ENCODE results near the gene TCF7L2.
A peak's percentile ranks its signal among the peaks of the same experiment; 100 is the strongest.
"Not testable (repeated sequence)": the region's sequence is repeated elsewhere in the genome, so short reads cannot be mapped to it uniquely, and the experiment has no call there.

The TCF7L2 gene

GRCh38 chr10:113099431-113100183, 149.6 kb downstream of the TCF7L2 start:
- no peak for DNase-seq

- no peak for DNase-seq
Measured at GRCh38 chr10:113100281-113100680, 150.2 kb downstream of the TCF7L2 start.

- no peak for DNase-seq
Measured at GRCh38 chr10:113103131-113103840, 153.2 kb downstream of the TCF7L2 start.

GRCh38 chr10:113104047-113104446, 154.0 kb downstream of the TCF7L2 start:
- no peak for DNase-seq

GRCh38 chr10:113108194-113108835, 158.3 kb downstream of the TCF7L2 start:
- DNase-seq: no peak

- no peak for DNase-seq
Measured at GRCh38 chr10:113108948-113109347, 158.9 kb downstream of the TCF7L2 start.

GRCh38 chr10:113109482-113109881, 159.4 kb downstream of the TCF7L2 start:
- DNase-seq: not testable (repeated sequence)

- DNase-seq: no peak
Measured at GRCh38 chr10:113111260-113111659, 161.2 kb downstream of the TCF7L2 start.

- DNase-seq: no peak
Measured at GRCh38 chr10:113111900-113112853, 162.1 kb downstream of the TCF7L2 start.

GRCh38 chr10:113113241-113113640, 163.2 kb downstream of the TCF7L2 start:
- DNase-seq: no peak

GRCh38 chr10:113113918-113114317, 163.9 kb downstream of the TCF7L2 start:
- no peak for DNase-seq

GRCh38 chr10:113115556-113115955, 165.5 kb downstream of the TCF7L2 start:
- DNase-seq: no peak

GRCh38 chr10:113118882-113119281, 168.8 kb downstream of the TCF7L2 start:
- no peak for DNase-seq

GRCh38 chr10:113119801-113120200, 169.8 kb downstream of the TCF7L2 start:
- no peak for DNase-seq

- DNase-seq: no peak
Measured at GRCh38 chr10:113121153-113121552, 171.1 kb downstream of the TCF7L2 start.

- DNase-seq: no peak
Measured at GRCh38 chr10:113122947-113123346, 172.9 kb downstream of the TCF7L2 start.

- DNase-seq: no peak
Measured at GRCh38 chr10:113124724-113125123, 174.7 kb downstream of the TCF7L2 start.

GRCh38 chr10:113125612-113126011, 175.6 kb downstream of the TCF7L2 start:
- no peak for DNase-seq

GRCh38 chr10:113126229-113127201, 176.5 kb downstream of the TCF7L2 start:
- peak; percentile 32 for DNase-seq

GRCh38 chr10:113127261-113127900, 177.3 kb downstream of the TCF7L2 start:
- no peak for DNase-seq

- DNase-seq: no peak
Measured at GRCh38 chr10:113127901-113128283, 177.8 kb downstream of the TCF7L2 start.

Measured in CD4-positive, alpha-beta T cell treated with Interleukin-21 for 1 hour (primary cell).